Astrocyte of the cerebellum (primary cell): ENCODE data around the gene AMBRA1.

ENCODE experiments used
- DNase-seq: peaks from one replicate; pipeline ENCODE4 v3.0.0-alpha.2; 2011; ENCODE audit warnings: low read depth
- H3K4me3 ChIP-seq: 2 replicates; pipeline ENCODE4 v1.5.1; 2011; ENCODE audit warnings: mild to moderate bottlenecking, low read depth, low read length, moderate library complexity
- CTCF ChIP-seq: IDR thresholded peaks from 2 replicates; pipeline ENCODE4 v1.5.1; 2012; ENCODE audit warnings: low read length, low read depth, moderate library complexity, mild to moderate bottlenecking; ENCODE audit errors: missing control alignments
- in situ Hi-C: cut with HindIII; loops from 2 replicates; pipeline ENCODE4 v1.10.0; 2017; ENCODE audit warnings: low sequenced_read_pairs

AMBRA1 gene

GRCh38 chr11:46528445-46529094 is 65.3 kb downstream of the AMBRA1 start:
- in situ Hi-C loops: no loop called here
- TF ChIP-seq CTCF: no peak
- H3K4me3 ChIP-seq: no peak overlapping the region
- no peak for DNase-seq

- in situ Hi-C loops: no loop called here
Observed at GRCh38 chr11:46527591-46528130, 66.2 kb downstream of the AMBRA1 start.

DNA sequence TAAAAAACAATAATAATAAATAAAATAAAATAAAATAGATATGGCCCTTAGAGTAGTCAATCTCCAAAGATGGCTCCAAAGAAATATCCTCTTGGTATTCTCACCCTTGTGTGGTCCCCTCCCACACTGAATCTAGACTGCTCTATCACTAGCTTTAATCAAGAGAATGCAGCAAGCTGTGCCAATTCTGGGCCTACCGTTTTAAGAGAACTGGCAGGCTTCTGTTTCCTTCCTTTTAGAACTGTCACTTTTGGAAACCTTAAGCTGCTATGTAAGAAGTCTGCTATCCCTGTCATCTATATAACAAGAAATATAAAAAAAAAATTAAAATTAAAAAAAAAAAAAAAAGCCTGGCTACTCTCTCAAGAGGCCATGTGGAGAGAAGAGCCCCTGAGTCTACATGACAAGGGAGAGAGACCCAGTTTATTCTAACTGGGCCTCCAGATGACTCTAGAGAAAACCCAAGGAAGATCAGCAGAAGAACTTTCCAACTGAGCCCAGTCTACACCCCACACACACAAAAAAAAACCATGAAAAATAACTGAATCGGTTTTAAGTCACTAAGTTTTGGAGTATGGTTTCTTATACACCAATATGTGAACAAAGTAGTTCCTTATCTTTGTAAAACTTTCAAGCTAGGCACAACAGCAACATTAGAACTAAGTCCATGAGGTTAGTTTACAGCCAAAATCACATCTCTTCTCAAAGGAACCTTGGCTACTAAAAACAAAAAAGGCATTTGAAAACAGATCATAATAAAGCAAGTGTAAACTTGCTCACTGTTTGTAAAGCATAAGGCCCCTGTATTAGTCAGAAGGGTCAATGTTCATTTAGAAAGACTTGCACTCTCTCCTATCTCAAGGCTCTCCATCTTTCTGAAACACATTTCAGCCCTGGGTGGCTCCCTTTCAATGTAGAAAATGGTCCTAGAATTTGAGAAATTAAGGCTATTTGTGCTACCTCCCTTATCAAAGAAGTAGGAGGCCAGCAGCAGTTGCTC is 67.3 kb downstream of the AMBRA1 start:
- H3K4me3 ChIP-seq: no peak overlapping the region
- in situ Hi-C loops: no loop called here
- no peak for TF ChIP-seq CTCF
- no peak for DNase-seq

More at GRCh38 chr11:46527591-46528130, 66.2 kb downstream of the AMBRA1 start:
- no peak overlapping the region for H3K4me3 ChIP-seq
- DNase-seq: no peak
- no peak for TF ChIP-seq CTCF

DNA sequence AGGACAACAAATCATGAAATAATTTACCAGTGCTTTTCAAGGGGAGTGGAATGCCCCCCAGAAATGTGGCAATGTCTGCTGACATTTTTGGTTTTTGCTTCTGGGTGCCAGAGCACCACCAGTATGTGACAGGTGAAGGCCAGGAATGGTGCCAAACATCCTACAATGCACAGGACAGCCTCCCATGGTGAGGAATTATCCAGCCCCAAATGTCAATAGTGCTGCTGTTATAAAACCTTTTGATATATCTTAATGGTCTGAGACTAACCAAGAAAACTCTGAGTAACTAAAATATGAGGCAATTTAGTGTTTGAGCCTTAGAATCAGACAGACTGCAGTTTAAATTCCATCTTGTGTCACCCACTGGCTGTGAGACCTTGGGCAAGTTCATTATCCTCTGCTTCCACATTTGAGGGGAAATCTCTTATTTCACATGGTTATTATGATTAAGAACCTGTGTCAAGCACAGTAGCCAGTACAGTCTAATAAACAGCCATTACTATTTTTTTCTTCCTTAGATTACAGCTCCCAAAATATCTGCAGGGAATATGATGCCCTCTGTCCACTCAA is 69.5 kb downstream of the AMBRA1 start:
- in situ Hi-C loops: no loop called here
- DNase-seq: no peak
- H3K4me3 ChIP-seq: no peak overlapping the region
- TF ChIP-seq CTCF: no peak

GRCh38 chr11:46523290-46523689 is 70.5 kb downstream of the AMBRA1 start:
- no peak overlapping the region for H3K4me3 ChIP-seq
- TF ChIP-seq CTCF: no peak
- no peak for DNase-seq
- in situ Hi-C loops: no loop called here

DNA sequence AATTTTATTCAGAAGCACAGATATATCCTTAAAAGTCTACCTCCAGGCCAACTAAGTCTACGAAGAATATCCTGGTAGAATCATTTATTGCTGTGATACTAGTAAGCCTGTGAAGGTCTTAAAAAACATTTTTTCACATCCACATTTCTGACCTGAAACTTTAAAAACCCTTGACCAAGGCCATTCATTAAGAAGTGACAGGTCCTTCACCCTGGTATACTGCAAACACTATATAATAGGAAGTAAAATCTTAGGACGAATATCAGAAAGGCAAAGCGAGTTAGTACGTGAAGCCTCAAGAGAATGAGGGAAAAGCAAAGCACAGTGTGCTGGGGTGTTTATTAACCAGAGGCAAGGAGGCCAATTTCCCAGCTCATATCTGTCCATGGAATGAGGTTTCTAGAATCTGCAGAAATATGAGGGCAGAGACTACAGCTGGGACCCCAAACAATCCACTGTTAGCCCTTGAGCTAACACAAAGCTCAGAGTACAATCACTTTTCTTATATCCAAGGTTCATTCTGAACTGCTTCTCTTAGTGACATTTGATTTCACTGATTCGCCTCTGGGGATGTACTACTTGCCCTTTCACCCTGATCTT is 71.0 kb downstream of the AMBRA1 start:
- in situ Hi-C loops: no loop called here
- TF ChIP-seq CTCF: no peak

More for the DNA sequence above, 71.0 kb downstream of the AMBRA1 start:
- no peak for DNase-seq
- H3K4me3 ChIP-seq: no peak overlapping the region
